IMR-90 (cell line): ENCODE measurements around the gene ERGIC1. TPM values are rescaled to one million over a fixed set of nuclear protein-coding genes. Genes with fewer than 3 reads are reported as not detected.
"Not testable (repeated sequence)": the region's sequence is repeated elsewhere in the genome, so short reads cannot be mapped to it uniquely, and the experiment has no call there.

Source experiments
- ATAC-seq: fragments of 200-7000 bp; cut with Tn5 transposase; 2 replicates; pipeline ENCODE4 v1.9.1; 2020; ENCODE audit warnings: low read depth, mild to moderate bottlenecking, moderate library complexity
- BruUV-seq: library from RNA; stranded (reverse); fragments of 400-500 nt; replicated peaks from 2 replicates; lab custom pipeline; 2021; lab: Mats Ljungman, UMichigan
- CTCF ChIA-PET: fragments of 300-600 bp; formaldehyde crosslinking; extraction: SDS; loops from one replicate; lab custom pipeline; 2021; ENCODE audit warnings: antibody characterized with exemption; lab: Yijun Ruan, JAX
- POLR2A ChIA-PET: fragments of 300-600 bp; sonication (Branson Sonifier 250); formaldehyde crosslinking; loops from one replicate; lab custom pipeline; 2022; ENCODE audit warnings: antibody characterized with exemption; ENCODE audit not compliant: unreplicated experiment; lab: Charles Lee
- DNase-seq: peaks from one replicate; pipeline ENCODE4 v3.0.0; 2013
- H2AFZ ChIP-seq: replicated peaks from 2 replicates; pipeline ENCODE3; 2013; ENCODE audit warnings: low read length, mild to moderate bottlenecking; ENCODE audit not compliant: poor library complexity
- H2AK5ac ChIP-seq: 2 replicates; pipeline ENCODE4 v1.6.1; 2013; ENCODE audit warnings: low read depth, low read length, inconsistent platforms
- H2AK9ac ChIP-seq: replicated peaks from 2 replicates; pipeline ENCODE3; 2013; ENCODE audit warnings: mild to moderate bottlenecking, low read depth, low read length, moderate library complexity; ENCODE audit not compliant: poor library complexity
- H2BK120ac ChIP-seq: 2 replicates; pipeline ENCODE4 v1.6.1; 2013; ENCODE audit warnings: low read depth, low read length, inconsistent platforms
- H2BK15ac ChIP-seq: 3 replicates; pipeline ENCODE4 v1.6.1; 2013; ENCODE audit warnings: low read depth, low read length, inconsistent platforms
- H2BK20ac ChIP-seq: 2 replicates; pipeline ENCODE4 v1.6.1; 2013; ENCODE audit warnings: low read depth, mild to moderate bottlenecking, inconsistent platforms, low read length, moderate library complexity
- H2BK5ac ChIP-seq: 2 replicates; pipeline ENCODE4 v1.6.1; 2013; ENCODE audit warnings: mild to moderate bottlenecking, low read depth, low read length, inconsistent platforms; ENCODE audit not compliant: poor library complexity, severe bottlenecking
- H3K14ac ChIP-seq: replicated peaks from 2 replicates; pipeline ENCODE4 v1.6.1; 2013; ENCODE audit warnings: low read depth, low read length, inconsistent platforms
- H3K18ac ChIP-seq: 2 replicates; pipeline ENCODE4 v1.6.1; 2013; ENCODE audit warnings: low read depth, low read length, control low read depth
- H3K23ac ChIP-seq: 2 replicates; pipeline ENCODE4 v1.6.1; 2013; ENCODE audit warnings: low read depth, low read length, inconsistent platforms
- H3K27ac ChIP-seq: 2 replicates; pipeline ENCODE4 v1.5.1; 2013; ENCODE audit warnings: mild to moderate bottlenecking, control low read depth, low read length; ENCODE audit not compliant: insufficient read depth
- H3K27me3 ChIP-seq: 2 replicates; pipeline ENCODE4 v1.6.1; 2013; ENCODE audit warnings: low read length; ENCODE audit not compliant: control insufficient read depth, insufficient read depth
- H3K36me3 ChIP-seq: 2 replicates; pipeline ENCODE4 v1.6.1; 2013; ENCODE audit warnings: low read length, mixed read lengths; ENCODE audit not compliant: control insufficient read depth, insufficient read depth
- H3K4ac ChIP-seq: 2 replicates; pipeline ENCODE4 v1.6.1; 2013; ENCODE audit warnings: low read depth, low read length, inconsistent platforms
- H3K4me1 ChIP-seq: 2 replicates; pipeline ENCODE4 v1.6.1; 2013; ENCODE audit warnings: low read length, mixed read lengths; ENCODE audit not compliant: control insufficient read depth, insufficient read depth
- H3K4me2 ChIP-seq: 2 replicates; pipeline ENCODE4 v1.6.1; 2013; ENCODE audit warnings: low read depth, mild to moderate bottlenecking, control low read depth, low read length, moderate library complexity
- H3K4me3 ChIP-seq: 2 replicates; pipeline ENCODE4 v1.5.1; 2013; ENCODE audit warnings: low read depth, mild to moderate bottlenecking, control low read depth, low read length, moderate library complexity; ENCODE audit not compliant: insufficient read depth
- H3K56ac ChIP-seq: 2 replicates; pipeline ENCODE4 v1.6.1; 2013; ENCODE audit warnings: low read length, inconsistent platforms; ENCODE audit not compliant: insufficient read depth; ENCODE audit errors: extremely low read depth
- H3K79me1 ChIP-seq, 2 experiments: 2 replicates each; pipeline ENCODE4 v1.6.1; 2013; ENCODE audit warnings: low read length in 2 of 2, inconsistent platforms in 1 of 2, low read depth in 1 of 2
- H3K9ac ChIP-seq: 2 replicates; pipeline ENCODE4 v1.6.1; 2013; ENCODE audit warnings: low read depth, low read length, control low read depth
- H3K9me1 ChIP-seq: 2 replicates; pipeline ENCODE4 v1.6.1; 2013; ENCODE audit warnings: low read length, inconsistent platforms; ENCODE audit not compliant: insufficient read depth
- H3K9me3 ChIP-seq: 2 replicates; pipeline ENCODE4 v1.6.1; 2013; ENCODE audit warnings: low read length; ENCODE audit not compliant: control insufficient read depth, insufficient read depth
- H4K20me1 ChIP-seq: 2 replicates; pipeline ENCODE4 v1.6.1; 2013; ENCODE audit warnings: low read length, inconsistent platforms; ENCODE audit not compliant: insufficient read depth
- H4K5ac ChIP-seq: 2 replicates; pipeline ENCODE4 v1.6.1; 2013; ENCODE audit warnings: mild to moderate bottlenecking, low read depth, low read length, control low read depth
- H4K8ac ChIP-seq, 2 experiments: 2 replicates each; pipeline ENCODE4 v1.6.1; 2013; ENCODE audit warnings: low read depth in 2 of 2, low read length in 2 of 2, control low read depth in 1 of 2, inconsistent platforms in 1 of 2
- H4K91ac ChIP-seq: 2 replicates; pipeline ENCODE4 v1.6.1; 2013; ENCODE audit warnings: low read depth, low read length, inconsistent platforms; ENCODE audit not compliant: insufficient read depth
- FOS ChIP-seq: fragments of 150-350 bp; IDR thresholded peaks from 2 replicates; pipeline ENCODE4 v1.6.1; 2016; ENCODE audit warnings: low read depth, low read length
- WGBS, 2 experiments: methylation state at CpG; one replicate each; pipeline versions ENCODE4 v1.1.5 to v1.1.7; 2013; ENCODE audit warnings: missing lambda C conversion rate in 2 of 2; ENCODE audit not compliant: insufficient read length in 1 of 2; ENCODE audit errors: extremely low coverage in 2 of 2; 5-methylcytosine and 5-hydroxymethylcytosine counted together
- dilution Hi-C: fragments of 300-500 bp; cut with HindIII; formaldehyde crosslinking; loops from one replicate; pipeline ENCODE4 v1.14.3; 2018; ENCODE audit warnings: low sequenced_read_pairs; ENCODE audit not compliant: unreplicated experiment
- in situ Hi-C: fragments of 300-500 bp; cut with MboI; formaldehyde crosslinking; loops from 3 replicates; pipeline ENCODE4 v1.14.3; 2019; ENCODE audit warnings: low sequenced_read_pairs, inconsistent platforms, mixed read lengths
- intact Hi-C: fragments of 100-400 bp; cut with micrococcal nuclease; formaldehyde crosslinking; loops from 2 replicates; pipeline ENCODE4 v1.10.0; 2022
- polyA plus RNA-seq, 3 experiments: library from polyadenylated mRNA; depleted of rRNA; stranded (reverse); fragments of >200 nt; gene quantifications; 2 replicates each; pipeline ENCODE4 v1.2.3, GENCODE V29; 2012; ENCODE audit warnings: low replicate concordance in 1 of 3
- total RNA-seq: library from RNA; depleted of rRNA; stranded (reverse); fragments of >200 nt; gene quantifications from 2 replicates; pipeline ENCODE4 v1.2.3, GENCODE V29; 2012

The ERGIC1 gene
- total and polyA plus RNA-seq, 2 of the 4 experiments (the other 2 are of a cell fraction), result 134 to 192 TPM

GRCh38 chr5:172786736-172787462 lies 47.2 kb upstream of the ERGIC1 start (continued):
- TF ChIP-seq FOS, result no peak

- H2BK20ac ChIP-seq, result 0 out of 2 replicates have a peak overlapping the region, but pooled peaks have one; percentile 1
- H3K27me3 ChIP-seq, in situ Hi-C loops, ATAC-seq, DNase-seq, H2AFZ ChIP-seq, H3K23ac ChIP-seq, H4K91ac ChIP-seq, CTCF ChIA-PET, H3K14ac ChIP-seq, H2AK9ac ChIP-seq, H3K18ac ChIP-seq, H3K9ac ChIP-seq, H2BK5ac ChIP-seq, H3K79me1 ChIP-seq, H3K4me2 ChIP-seq, H3K9me1 ChIP-seq, BruUV-seq, intact Hi-C loops, H3K56ac ChIP-seq, H4K5ac ChIP-seq, H3K27ac ChIP-seq, POLR2A ChIA-PET, dilution Hi-C loops, H3K4me3 ChIP-seq, H4K20me1 ChIP-seq, H3K36me3 ChIP-seq, H4K8ac ChIP-seq, H2BK120ac ChIP-seq, H3K9me3 ChIP-seq, H3K4ac ChIP-seq: not testable (repeated sequence)
- WGBS, 2 experiments, result 100% methylated on average over 1 of the region's 3 CpGs; no CpG with 5 or more reads in 1 of the 2 experiments
- H3K4me1 ChIP-seq, result peaks cover 13% of the 10 kb centered on the region
- peak overlapping the region; percentile 4; the same call in 1 of the 2 replicates for H2AK5ac ChIP-seq
- H2BK15ac ChIP-seq, result 0 out of 3 replicates have a peak overlapping the region, but pooled peaks have one; percentile 34
These were observed 46.5 kb upstream of the ERGIC1 start for GRCh38 chr5:172787538-172787937.
